Stimulated activated CD4-positive, alpha-beta T cell treated with anti-CD3 and anti-CD28 coated beads, TNF-alpha, amount 100 ng/mL, for 1 hour (primary cell): ENCODE results near the gene ZP4.

Source experiments
- DNase-seq, 3 donors: peaks; one replicate each; pipeline ENCODE4 v3.0.0-alpha.2; 2020; ENCODE audit warnings: low read depth in 3 of 3, low spot score in 1 of 3

ZP4 gene

GRCh38 chr1:237890822-237891221 is at the start of gene ZP4:
ZP4 (minus strand) TSS chr1:237890922; CDS start chr1:237890635, 287 bp downstream.
- no peak for DNase-seq

GRCh38 chr1:237938553-237938952 is 47.8 kb upstream of the ZP4 start:
- no peak for DNase-seq

DNA sequence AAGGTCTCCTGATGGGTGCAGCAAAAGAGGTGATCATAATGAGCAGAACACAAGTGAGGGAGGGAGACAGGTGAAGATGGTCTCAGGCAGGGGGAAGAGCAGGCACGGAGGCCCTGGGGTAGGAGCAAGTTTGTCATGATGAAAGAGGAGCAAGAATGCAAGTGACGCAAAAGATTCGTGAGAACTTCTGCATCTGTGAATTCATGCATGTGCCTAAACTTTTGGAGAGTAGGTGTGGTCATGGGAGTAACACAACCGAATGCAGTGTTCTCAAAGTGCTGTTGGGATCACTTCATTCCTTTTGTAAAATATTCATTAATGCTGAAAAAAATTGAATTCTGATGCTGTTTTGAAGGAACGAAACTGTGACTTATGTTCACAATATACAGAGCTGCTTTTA is 47.3 kb upstream of the ZP4 start:
- no peak for DNase-seq

DNA sequence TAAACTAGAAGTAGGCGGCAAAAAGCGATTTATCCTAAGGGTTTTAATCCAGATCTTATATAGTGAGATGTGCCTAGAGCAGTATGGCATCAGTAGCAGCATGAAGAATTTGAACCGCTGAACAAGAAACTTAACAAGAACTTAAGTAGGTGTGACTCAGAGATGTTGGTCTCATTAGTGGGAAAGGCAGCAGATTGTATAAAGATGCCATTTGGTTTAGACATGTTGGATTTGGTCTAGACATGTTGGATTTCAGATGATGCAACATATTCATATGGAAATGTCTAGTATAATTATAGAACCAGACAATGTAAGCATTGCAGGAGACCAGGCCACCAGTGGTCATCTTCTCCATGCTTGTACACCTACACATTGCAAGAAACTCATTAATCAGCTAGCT is 42.1 kb upstream of the ZP4 start:
- no peak for DNase-seq

GRCh38 chr1:237931581-237931980 is 40.9 kb upstream of the ZP4 start:
- DNase-seq: no peak

DNA sequence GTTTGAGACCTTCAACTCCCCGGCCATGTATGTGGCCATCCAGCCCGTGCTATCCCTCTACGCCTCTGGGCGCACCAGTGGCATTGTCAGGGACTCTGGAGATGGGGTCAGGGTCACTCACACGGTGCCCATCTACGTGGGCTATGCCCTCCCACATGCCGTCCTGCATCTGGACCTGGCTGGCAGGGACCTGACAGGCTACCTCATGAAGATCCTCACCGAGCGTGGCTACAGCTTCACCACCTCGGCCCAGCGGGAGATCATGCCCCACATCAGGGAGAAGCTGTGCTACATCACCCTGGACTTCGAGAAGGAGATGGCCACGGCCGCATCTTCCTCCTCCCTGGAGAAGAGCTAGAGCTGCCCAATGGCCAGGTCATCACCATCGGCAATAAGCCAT is 36.5 kb upstream of the ZP4 start:
- no peak for DNase-seq

DNA sequence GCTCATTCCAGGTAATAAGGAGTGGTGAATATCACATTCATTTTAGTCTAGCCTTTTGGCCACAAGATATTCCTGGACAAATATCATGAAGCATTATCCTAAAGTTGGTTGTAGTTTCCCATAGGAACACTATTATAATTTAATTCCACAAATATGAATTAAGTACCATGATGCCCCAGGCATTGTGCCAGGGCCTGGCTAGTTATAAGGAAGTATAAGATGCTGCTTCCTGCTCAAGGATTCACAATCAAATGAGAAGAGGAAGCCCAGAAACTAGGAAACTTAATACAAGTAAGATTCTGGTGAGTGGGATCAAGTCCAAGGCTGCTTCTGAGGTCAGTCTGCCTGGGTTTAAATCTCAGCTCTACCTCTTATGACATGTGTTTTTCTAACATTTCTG is 30.6 kb upstream of the ZP4 start:
- DNase-seq: no peak

DNA sequence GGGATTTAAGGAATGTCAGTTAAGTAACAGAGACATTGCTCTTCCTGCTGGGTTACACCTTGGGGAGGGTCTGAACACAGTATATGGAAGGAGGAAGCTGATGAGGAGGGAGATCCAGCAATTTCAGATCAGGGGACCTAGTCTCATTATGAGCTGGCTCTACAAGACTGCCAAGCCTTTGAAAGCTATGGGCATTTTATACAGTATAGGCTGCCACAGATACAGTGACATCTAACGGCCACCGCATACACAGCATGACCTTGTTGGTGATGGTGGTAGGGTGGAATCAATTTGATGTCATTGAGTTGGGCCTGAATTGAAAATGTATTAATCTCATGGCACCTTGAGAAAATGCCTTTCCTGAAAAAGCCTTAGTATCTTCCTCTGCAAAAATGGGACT is 22.6 kb upstream of the ZP4 start:
- DNase-seq: no peak

DNA sequence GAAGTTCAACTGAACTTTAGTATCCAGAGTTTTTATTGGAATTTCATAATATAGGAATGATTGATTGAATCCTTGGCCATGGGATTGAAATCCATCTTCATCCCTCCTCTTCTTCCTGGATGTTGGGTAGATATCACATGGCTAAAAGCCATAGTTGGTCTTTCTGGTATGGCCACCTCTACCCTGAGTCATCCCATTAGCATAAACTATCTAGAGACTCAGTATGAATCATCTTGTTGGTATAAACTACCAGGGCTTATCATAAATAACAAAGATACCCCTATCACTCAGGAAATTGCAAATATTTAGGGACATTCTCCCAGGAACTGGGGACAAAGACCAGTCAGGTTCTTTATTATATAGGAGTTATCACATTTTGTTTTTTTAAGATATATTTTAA is 21.2 kb upstream of the ZP4 start:
- no peak for DNase-seq

DNA sequence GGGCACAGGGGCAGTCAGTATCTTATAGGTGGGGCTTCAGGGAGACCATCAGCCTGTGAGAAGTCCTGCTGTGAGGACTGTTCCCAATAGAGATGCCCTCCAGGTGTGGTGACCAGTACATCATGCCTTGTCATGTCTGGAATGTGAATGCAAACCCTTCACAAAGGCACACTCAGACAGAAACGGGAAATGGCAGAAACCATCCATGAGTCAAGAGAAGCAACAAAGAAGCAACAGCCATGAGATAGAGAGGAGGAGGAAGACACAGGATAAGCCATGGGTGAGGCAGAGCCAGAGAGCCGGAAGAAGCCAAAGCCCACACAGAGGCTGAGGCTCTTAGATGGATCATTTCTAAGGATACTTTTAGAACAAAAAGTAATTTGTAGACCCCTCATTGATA is 20.1 kb upstream of the ZP4 start:
- DNase-seq: no peak

GRCh38 chr1:237903961-237904360 is 13.2 kb upstream of the ZP4 start:
- DNase-seq: no peak

GRCh38 chr1:237902960-237903743 is 12.4 kb upstream of the ZP4 start:
- DNase-seq: no peak

GRCh38 chr1:237901299-237901934 is 10.7 kb upstream of the ZP4 start:
- no peak for DNase-seq

GRCh38 chr1:237895630-237896029 is 4.9 kb upstream of the ZP4 start:
- DNase-seq: no peak

DNA sequence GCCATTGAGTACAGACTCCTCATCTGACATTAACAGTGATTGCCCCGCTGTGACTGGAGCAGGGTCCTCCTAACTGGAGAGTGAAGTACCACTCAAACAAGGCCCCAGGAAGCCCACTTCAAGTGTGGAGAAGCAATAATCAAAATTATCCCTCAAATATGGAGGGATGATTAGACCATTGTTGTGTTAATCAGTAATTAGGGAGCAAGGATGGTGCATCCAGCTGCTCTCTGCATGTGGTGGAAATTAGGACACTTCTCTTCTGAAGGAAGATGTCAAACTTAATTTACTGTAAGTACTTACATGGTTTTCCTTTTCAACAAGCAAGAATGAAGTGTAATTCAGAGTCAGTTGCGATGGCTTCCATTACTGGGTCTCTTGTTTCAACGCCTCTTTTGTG is 3.4 kb upstream of the ZP4 start:
- no peak for DNase-seq

DNA sequence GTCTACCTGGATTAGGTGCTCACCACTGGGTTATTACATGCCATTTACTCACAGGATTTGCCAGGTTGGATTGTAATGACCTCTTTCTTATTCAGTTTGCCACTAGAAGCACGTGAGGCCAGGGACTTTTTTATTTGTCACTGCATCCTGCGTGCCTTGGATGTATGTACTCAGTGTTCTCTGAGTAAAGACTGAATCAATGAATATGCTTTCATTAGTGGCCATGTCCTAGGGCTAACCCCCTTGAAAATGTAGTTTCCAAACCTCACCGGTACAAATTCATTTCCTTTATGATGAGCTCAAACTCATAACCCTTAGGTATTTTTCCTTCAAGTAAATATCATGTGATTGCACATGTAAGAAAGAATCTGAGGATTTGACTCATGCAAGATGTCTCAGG is 1.3 kb upstream of the ZP4 start:
- DNase-seq: no peak

GRCh38 chr1:237891266-237891665 is 544 bp upstream of the ZP4 start:
- DNase-seq: no peak

DNA sequence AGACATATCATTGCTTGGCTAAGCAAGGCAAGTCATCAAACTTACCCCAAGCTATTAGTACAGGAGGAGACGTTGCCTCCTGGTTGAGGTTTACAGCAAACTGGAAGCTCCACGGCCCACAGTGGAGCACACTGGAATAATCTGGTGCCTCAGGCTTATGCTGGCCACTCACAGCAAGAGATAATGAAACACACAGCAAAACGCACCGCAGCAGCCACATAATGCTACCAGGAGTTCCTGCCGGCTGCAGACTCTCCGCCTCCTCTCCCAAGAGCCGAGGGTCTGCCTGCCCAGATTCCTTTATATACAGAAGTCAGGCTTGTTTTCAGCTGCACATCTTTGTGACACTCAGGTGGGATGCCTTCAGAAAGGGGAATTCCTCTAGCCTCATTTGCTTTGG is 306 bp downstream of the ZP4 start:
- no peak for DNase-seq

DNA sequence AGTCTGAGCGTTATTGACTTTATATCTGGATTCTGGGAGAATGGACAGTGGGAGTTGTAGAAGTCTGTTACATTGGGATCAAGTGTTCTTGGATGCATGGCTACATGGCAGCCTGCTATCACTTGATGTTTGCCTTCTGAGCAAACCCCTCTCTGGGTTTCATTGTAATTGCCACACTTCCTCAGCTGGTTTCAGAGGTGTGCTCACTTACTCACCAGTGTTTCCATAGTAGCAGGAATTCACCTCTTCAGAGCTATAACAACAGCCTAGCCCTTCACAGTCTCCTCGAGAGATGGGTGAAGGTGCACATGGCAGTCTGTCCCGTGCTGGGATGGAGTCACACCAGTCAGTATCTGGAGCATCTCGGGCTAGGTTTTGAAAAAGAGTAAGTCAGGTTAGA is 2.6 kb downstream of the ZP4 start:
- DNase-seq: no peak

DNA sequence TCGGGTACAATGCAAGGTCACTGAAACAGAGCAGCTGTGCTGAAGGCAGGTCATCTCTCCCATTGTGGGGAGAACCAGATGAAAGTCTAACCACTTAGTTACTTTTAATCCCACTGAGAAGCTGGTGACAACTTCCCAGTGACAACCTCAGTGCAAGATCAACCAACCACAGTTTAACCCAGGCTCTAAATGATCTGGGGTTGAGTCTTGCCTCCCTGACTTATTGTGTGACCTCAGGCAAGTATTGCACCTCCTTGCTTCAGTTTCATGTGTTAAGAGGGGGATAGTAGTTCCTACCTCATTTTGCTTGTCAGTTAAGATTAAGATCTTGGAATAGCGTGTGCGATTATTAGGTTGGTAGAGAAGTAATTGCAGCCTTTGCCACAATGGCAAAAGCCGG is 3.2 kb downstream of the ZP4 start:
- DNase-seq: no peak

GRCh38 chr1:237884237-237884636 is 6.5 kb downstream of the ZP4 start:
- no peak for DNase-seq

- no peak for DNase-seq
These were observed 11.5 kb downstream of the ZP4 start for GRCh38 chr1:237879195-237879594.

GRCh38 chr1:237878406-237878805 is 12.3 kb downstream of the ZP4 start:
- DNase-seq: no peak
